Right lobe of liver (tissue), 4 donors: Measurements from ENCODE around the gene NECTIN4.

Experiments used
- POLR2A ChIP-seq: fragments of 450-650 bp; IDR thresholded peaks from one replicate; pipeline ENCODE4 v1.6.1; 2017; ENCODE audit warnings: antibody characterized with exemption, mild to moderate bottlenecking
- TF ChIP-seq, protein P1 (sequence below), 4 donors: fragments of 200-600 bp in 3 of 4; fragments of 450-650 bp in 1 of 4; IDR thresholded peaks; one replicate each; pipeline versions ENCODE4 v1.5.1 to v1.8.0; 2016 to 2022; ENCODE audit warnings: antibody characterized with exemption in 4 of 4, mild to moderate bottlenecking in 2 of 4
- donor health status: DM: no; HTN: no; CAD: no.
- donor health status: DM: no; HTN: no; CAD: no.
- donor health status: DM: no; HTN: yes; CAD: no.

DNA sequence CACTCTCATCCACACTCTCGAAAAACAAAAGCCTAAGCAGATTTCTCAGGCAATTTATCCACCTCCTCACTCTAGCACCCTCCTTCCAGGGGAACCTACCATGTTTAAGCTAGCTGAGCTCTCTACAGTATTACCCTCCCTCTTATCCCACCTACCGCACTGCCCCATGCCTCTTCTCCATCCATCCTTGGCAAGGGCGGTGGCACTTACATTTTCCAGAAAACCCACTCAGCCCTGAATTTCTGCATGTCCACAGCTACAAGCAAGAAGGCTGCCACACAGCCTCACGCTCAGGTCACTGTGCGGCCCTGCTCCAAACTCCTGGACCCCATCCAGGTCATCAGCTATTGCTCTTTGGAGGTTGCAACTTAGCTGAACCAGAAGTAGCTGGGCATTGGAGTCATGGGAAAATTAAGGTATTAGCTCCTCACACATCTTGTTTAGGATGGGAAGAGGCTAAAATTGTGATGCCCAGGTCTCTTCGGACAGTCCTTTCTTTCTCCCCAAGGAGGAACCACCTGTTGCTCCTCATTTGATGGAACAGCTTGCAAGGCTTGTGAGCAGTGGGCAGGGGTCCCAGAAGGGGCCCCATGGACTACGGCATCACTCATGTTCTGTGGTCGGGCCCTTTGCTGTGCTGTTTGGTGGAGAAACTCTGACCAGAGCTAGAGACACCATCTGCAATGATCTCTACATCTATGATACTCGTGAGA is 9.9 kb upstream of the NECTIN4 start:
- no peak for TF ChIP-seq POLR2A
- TF ChIP-seq, protein P1, sequence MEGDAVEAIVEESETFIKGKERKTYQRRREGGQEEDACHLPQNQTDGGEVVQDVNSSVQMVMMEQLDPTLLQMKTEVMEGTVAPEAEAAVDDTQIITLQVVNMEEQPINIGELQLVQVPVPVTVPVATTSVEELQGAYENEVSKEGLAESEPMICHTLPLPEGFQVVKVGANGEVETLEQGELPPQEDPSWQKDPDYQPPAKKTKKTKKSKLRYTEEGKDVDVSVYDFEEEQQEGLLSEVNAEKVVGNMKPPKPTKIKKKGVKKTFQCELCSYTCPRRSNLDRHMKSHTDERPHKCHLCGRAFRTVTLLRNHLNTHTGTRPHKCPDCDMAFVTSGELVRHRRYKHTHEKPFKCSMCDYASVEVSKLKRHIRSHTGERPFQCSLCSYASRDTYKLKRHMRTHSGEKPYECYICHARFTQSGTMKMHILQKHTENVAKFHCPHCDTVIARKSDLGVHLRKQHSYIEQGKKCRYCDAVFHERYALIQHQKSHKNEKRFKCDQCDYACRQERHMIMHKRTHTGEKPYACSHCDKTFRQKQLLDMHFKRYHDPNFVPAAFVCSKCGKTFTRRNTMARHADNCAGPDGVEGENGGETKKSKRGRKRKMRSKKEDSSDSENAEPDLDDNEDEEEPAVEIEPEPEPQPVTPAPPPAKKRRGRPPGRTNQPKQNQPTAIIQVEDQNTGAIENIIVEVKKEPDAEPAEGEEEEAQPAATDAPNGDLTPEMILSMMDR (IDR thresholded peaks at IDR 0.05) = no peak
